H4 (cell line): ENCODE data around the gene CCL23. TPM values are rescaled to one million over a fixed set of nuclear protein-coding genes. Genes with fewer than 3 reads are reported as not detected.

Source experiments
- DNase-seq: peaks from one replicate; pipeline ENCODE4 v3.0.0-alpha.2; 2015; ENCODE audit warnings: low spot score
- total RNA-seq: library from RNA; depleted of rRNA; stranded (reverse); fragments of >200 nt; shearing (Covaris generic); gene quantifications from 2 replicates; pipeline ENCODE4 v1.2.3, GENCODE V29; 2014; rRNA removed

Gene CCL23
- total RNA-seq, 1 experiment from 2014 or later = not detected

GRCh38 chr17:35969558-35970380 is 48.0 kb downstream of the CCL23 start:
- peak; percentile 72 for DNase-seq

GRCh38 chr17:35968520-35969054 is 49.2 kb downstream of the CCL23 start:
- DNase-seq = no peak

GRCh38 chr17:35965272-35965671 is 52.5 kb downstream of the CCL23 start:
- DNase-seq = no peak

GRCh38 chr17:35963663-35964062 is 54.1 kb downstream of the CCL23 start:
- no peak for DNase-seq

Other genes starting within 250 kb of the CCL23 start
- 0.68 TPM in 1 of 2 replicates, not detected in the other for gene MMP28, start 222.3 kb downstream of the CCL23 start, total RNA-seq
- 17.8 and 19.8 TPM in 2 replicates for gene TAF15, start 208.5 kb downstream of the CCL23 start, total RNA-seq
- gene HEATR9, start 149.1 kb downstream of the CCL23 start, total RNA-seq = not detected in 2 replicates
- 0.31 TPM in 1 of 2 replicates, not detected in the other for gene CCL5, start 137.6 kb downstream of the CCL23 start, total RNA-seq
- 0.66 and 1.1 TPM in 2 replicates for gene RDM1, start 87.2 kb downstream of the CCL23 start, total RNA-seq
- gene LYZL6, start 74.3 kb downstream of the CCL23 start, total RNA-seq = not detected in 2 replicates
- not detected in 2 replicates for gene CCL16, start 36.5 kb downstream of the CCL23 start, total RNA-seq
- not detected in 2 replicates for gene CCL14, start 31.2 kb downstream of the CCL23 start, total RNA-seq
- not detected in 2 replicates for gene CCL15, start 16.4 kb downstream of the CCL23 start, total RNA-seq
- not detected in 2 replicates for gene CCL18, start 46.3 kb upstream of the CCL23 start, total RNA-seq
- not detected in 2 replicates for gene CCL3, start 72.2 kb upstream of the CCL23 start, total RNA-seq
- not detected in 2 replicates for gene CCL4, start 85.9 kb upstream of the CCL23 start, total RNA-seq
- gene TBC1D3B, start 158.7 kb upstream of the CCL23 start, total RNA-seq = 0.39 TPM in 1 of 2 replicates, not detected in the other
- not detected in 2 replicates for gene CCL3L1, start 178.8 kb upstream of the CCL23 start, total RNA-seq
- gene CCL4L2, start 193.1 kb upstream of the CCL23 start, total RNA-seq = not detected in 2 replicates
- gene TBC1D3I, start 246.6 kb upstream of the CCL23 start, total RNA-seq = not detected in 2 replicates